GM21528 (cell line): ENCODE data around the gene OR5C1.
"Not testable (repeated sequence)": the region's sequence is repeated elsewhere in the genome, so short reads cannot be mapped to it uniquely, and the experiment has no call there.

ENCODE experiments used
- ATAC-seq: cut with Tn5 transposase; IDR thresholded peaks from one replicate; pipeline ENCODE4 v1.9.1; 2021; ENCODE audit warnings: mild to moderate bottlenecking, moderate library complexity; ENCODE audit not compliant: unreplicated experiment, low FRiP score

Gene OR5C1

DNA sequence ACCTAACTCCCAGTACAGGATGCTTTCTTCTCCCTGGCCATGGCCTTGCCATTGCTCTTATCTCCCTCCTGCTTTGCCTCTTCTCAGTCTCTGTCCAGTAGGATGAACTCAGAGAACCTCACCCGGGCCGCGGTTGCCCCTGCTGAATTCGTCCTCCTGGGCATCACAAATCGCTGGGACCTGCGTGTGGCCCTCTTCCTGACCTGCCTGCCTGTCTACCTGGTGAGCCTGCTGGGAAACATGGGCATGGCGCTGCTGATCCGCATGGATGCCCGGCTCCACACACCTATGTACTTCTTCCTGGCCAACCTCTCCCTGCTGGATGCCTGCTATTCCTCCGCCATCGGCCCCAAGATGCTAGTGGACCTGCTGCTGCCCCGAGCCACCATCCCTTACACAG is at the start of gene OR5C1:
Gene OR5C1, plus strand, starts transcription at position 103 of the 400 bp plus-strand sequence. Its CDS starts 0 bp downstream, at position 103.
- ATAC-seq, result no peak

DNA sequence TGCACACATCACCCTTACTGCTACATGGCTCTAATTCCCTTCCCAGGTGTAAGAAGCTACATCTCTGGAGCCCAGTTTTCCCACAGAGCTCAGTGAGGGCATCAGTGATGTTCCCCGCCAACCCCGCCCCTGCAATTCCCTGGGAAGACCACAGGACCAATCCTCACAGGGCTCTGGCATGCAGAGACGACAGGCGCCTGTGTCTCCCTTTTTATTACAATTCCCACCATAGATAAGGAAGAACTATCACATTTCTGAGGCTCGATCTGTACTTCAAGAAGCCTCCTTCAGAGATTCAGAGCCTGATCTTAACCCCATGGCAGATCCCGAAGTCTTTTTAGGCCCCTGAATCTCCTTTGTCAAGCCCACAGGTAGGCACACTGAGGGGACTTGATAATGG is 46.7 kb upstream of the OR5C1 start, which contains the start of gene OR1L6:
Gene OR1L6, plus strand, starts transcription at position 301 of the 400 bp plus-strand sequence. CDS start 7,545 bp downstream, outside the sequence.
- ATAC-seq, result no peak

DNA sequence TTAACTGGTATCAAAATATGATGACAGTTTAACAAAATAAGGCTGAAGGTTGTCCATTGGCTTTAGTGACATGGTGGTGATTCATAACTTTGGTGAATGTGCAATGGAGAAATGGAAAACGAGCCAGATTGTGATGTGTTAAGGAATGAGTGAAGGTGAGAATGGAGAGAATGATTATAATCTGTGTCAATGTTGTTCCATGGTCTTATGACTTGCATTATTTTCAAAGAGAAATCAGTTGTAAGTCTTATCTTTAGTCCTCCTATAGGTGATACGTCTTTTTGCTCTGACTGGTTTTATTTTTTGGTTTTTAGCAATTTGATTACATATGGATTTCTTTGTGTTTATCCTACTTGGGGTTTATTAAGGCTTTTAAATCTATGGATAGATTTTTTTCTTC is 33.9 kb upstream of the OR5C1 start:
- no peak for ATAC-seq

DNA sequence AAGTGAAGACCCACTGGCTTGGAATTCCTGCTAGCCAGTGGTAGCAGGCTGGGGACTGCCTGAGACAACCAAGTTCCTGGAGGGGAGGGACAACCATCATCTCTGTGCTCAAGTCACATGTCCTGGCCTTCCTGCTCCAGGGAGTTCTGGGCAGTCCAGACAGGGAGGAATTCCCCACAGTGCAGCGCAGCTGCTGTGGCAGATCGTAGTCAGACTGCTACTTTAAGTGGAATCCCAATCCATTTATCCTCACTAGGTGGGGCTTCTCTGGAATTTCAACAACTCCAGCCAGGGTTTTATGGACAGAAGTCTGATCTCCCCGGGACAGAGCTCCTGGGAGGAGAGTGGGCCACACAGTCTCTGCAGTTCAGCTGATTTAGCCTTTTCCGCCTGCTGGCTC is 20.9 kb upstream of the OR5C1 start:
- no peak for ATAC-seq

- no peak for ATAC-seq
Observed at GRCh38 chr9:122777052-122777451, 11.7 kb upstream of the OR5C1 start.

GRCh38 chr9:122777935-122778627 is 10.7 kb upstream of the OR5C1 start:
- ATAC-seq, result no peak

DNA sequence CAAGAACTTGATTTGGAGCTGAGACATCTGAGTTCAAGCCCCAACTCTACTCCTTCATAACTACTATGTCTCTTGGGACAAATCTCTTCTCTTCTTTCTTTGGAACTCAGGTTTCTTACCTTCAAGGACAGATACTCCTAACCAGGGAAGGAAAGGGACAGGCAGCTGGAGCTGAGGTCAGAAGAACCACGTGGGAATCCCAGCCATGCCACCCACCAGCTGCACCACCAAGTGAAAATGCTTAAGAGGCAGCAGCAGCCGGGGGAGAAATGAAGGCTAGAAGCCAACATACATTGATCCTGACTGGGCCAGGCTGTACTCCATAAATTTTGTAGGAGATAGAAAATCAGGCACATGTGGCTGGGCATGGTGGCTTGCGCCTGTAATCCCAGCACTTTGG is 9.6 kb upstream of the OR5C1 start:
- no peak for ATAC-seq

DNA sequence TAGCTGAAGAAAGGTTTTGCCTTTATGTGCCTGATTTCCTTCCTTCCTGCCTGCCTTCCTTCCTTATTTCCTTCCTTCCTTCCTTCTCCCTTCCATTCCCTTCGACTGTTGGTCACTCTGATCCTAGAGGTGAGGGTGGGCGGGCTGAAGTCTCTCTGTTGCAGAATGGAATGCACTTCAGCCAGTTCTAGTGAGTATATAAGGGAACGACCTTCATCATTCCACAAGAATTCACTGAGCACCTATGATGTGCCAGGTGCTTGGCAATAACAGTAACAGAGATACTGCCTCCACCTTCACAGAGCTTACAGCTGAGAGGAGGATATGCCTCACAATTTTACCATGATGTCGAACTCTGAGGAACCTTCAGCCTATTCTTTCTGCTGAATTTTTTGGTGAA is 8.7 kb upstream of the OR5C1 start:
- ATAC-seq, result no peak

GRCh38 chr9:122781671-122782070 is 7.1 kb upstream of the OR5C1 start:
- no peak for ATAC-seq

DNA sequence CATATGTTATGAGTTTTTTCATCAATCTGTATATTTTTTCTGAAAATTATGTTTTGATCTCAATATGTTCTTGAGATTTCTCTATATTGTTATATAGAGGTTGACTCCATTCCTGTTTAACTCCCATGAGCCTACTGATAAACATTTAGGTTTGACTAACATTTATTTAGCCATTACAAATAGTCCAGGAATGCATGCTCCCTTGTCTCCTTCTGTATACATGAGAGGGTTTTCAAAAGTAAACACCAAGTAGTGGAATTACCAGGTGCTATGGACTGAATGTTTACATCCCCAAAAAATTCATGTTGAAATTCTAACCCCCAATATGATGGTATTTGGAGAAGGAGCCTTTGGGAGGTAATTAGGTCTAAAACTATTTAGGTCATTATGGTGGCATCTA is 3.5 kb upstream of the OR5C1 start:
- ATAC-seq, result no peak

DNA sequence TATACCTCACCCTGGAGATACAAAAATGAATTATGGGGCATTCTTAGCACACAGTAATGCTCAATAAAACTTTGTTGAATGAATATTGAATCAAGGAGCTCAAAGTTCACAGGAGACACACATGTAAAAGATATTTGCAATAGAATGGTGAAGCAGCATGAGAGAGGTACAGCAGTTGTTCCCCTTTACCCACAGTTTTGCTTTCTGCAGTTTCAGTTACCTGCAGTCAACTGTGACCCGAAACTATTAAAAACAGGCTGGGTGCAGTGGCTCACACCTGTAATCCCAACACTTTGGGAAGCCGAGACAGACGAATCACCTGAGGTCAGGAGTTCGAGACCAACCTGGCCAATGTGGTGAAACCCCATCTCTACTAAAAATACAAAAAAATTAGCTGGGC is 2.4 kb upstream of the OR5C1 start:
- ATAC-seq, result no peak

DNA sequence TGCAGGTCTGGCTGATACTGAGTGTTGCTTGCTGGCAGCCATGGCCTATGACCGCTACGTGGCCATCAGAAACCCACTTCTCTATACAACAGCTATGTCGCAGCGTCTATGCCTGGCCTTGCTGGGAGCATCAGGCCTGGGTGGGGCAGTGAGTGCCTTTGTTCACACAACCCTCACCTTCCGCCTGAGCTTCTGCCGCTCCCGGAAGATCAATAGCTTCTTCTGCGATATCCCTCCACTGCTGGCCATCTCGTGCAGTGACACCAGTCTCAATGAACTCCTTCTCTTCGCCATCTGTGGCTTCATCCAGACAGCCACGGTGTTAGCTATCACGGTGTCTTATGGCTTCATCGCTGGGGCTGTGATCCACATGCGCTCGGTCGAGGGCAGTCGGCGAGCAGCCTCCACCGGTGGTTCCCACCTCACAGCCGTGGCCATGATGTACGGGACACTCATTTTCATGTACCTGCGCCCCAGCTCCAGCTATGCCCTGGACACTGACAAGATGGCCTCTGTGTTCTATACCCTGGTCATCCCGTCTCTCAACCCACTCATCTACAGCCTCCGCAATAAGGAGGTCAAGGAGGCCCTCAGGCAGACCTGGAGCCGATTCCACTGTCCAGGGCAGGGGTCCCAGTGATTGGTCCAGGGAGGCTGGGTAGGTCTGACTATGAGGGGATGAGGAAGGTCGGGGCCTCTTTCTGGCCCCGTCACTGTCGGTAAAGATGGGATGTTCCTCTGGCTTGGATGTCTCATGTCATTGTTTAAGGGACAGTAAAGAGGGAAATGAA is 718 bp downstream of the OR5C1 start:
- ATAC-seq, result no peak

DNA sequence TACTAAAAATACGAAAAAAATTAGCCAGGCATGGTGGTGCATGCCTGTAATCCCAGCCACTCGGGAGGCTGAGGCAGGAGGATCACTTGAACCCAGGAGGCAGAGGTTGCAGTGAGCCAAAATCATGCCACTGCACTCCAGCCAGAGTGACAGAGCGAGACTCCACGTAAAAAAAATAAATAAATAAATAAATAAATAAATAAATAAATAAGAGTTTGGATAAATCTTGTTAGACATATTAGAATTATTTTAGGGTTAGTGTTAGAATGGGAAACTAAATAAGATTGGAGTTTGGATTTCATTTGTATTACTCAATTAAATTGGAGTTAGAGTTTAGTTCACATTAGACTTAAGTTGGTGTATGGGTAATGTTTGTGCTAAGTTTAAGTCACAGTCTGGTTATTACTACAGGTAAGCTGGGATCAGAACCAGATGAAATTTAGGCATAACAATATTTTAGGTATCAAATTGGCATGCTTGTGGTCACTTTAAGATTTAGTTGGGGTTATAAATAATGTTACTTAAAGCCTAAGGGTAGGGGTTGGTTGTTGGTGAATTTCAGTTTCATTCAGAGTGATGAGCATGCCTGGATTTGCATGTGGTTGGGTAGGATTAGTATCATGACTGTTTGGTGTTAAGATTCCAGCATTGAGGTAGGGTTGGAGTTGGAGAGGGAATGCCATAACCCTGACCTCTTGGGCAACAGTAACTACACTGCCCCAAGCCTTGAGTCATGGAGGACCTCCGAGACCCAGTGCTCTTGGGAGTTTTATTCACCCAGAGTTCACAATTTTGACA is 3.3 kb downstream of the OR5C1 start:
- no peak for ATAC-seq

DNA sequence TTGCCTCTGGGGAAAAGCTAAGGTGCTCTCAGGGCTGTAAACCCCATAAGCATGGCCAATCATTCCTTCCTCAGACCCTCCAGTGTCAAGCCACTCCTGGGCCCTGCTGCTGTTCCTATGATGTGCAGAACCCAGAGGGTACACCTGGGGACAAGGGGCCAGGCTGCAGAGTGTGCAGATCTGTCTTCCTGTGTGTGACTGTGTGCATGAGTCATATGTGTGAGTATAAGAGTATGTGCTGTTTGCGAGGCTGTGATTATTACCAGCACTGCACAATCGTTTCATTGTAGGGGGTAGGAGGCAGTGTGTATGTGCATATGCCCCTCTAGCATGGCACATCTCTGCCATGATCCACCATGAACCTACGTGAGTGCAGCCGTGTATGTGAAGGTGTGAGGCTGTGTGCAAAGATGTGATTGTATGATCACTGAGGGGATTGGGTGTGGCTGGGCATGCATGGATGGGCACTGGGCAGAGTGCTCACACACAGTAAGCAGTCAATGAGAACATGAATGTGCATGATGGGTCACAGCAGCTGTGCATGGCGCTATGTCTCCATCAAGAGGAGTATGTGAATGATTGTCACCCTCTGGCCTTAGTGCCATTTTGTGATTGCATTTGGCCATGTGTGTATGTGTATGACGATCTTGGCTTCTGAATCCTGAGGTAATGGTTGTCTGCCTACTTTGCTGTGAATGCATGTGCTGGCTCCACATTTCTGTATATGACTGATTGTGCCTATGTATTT is 8.8 kb downstream of the OR5C1 start:
- ATAC-seq, result no peak

- no peak for ATAC-seq
Observed at GRCh38 chr9:122800066-122801060, 11.6 kb downstream of the OR5C1 start, which contains the start of gene OR1K1. OR1K1 (plus strand) TSS chr9:122800123; CDS start chr9:122800123, 0 bp downstream.

DNA sequence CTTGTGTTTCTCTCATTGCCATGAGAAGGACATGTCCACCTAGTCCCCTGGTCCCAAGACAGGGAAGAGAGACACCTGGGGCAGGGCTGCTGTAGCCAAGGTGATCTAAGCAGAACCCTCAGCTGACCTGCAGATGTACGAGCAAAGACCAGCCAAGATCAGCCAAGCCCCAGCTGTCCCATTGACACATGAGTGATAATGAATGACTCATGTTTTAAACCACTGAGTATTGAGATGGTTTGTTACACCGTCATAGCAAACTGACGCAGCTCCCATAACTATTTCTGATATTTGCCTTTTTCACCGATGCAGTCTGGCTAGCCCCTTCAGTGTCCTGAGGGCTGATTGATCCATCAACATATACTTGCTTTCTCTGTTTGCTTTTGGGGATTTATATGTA is 17.9 kb downstream of the OR5C1 start:
- ATAC-seq, result no peak

DNA sequence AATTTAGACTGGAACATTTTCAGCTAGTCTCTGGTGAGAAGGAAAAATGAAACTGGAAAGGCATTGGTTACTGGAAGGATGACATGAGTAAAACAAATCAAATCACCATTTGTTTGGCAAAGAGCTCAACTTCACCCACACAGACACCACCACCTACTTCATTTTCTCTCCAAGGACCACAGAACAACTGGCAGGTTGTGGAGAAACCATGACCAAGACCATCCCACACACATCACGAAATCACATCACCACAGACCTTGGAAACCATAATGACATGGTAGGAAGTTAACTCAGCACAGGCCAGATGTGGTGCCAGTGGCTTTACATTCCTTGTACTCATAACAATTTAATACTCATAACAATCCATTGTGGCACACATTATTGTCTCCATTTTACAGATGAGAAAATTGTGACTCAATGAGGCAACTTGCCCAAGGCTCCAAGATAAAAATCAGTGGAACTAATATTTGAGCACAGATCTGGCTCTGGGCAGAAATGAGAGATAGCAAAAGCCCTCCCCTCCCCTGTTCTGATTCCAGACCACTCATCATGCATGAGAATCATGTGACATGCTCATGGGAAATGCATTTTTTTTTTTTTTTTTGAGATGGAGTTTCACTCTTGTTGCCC is 18.7 kb downstream of the OR5C1 start:
- no peak for ATAC-seq

- ATAC-seq, result no peak
Observed at GRCh38 chr9:122808141-122808540, 19.4 kb downstream of the OR5C1 start.

DNA sequence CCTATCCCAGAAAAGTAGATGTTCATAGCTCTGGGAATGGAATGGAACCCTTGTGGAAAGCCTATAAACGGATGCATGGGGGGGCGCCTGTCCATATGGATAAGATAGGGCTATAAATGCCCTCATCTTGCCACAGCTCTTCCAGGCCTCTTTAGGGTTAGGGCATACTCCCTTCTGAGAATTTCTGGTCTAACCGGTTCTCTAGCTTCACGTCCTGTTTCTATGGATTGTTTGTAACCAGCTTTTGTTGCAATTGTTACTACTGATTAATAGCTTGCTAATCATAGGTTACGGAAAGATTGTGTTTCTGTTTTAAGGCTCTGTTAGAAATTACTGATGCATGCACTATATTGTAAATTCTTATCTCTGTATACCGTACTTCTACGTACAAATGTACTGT is 20.5 kb downstream of the OR5C1 start:
- not testable (repeated sequence) for ATAC-seq
